Glomerular endothelial cell (primary cell): ENCODE data around the gene BOD1L1. TPM values are rescaled to one million over a fixed set of nuclear protein-coding genes. Genes with fewer than 3 reads are reported as not detected.
"Not testable (repeated sequence)": the region's sequence is repeated elsewhere in the genome, so short reads cannot be mapped to it uniquely, and the experiment has no call there.

Experiments used
- DNase-seq: peaks from one replicate; pipeline ENCODE4 v3.0.0-alpha.2; 2011; ENCODE audit warnings: low read depth, low spot score; ENCODE audit errors: extremely low read depth
- total RNA-seq: library from RNA; depleted of rRNA; stranded (reverse); fragments of >200 nt; gene quantifications from 2 replicates; pipeline ENCODE4 v1.2.3, GENCODE V29; 2015

BOD1L1 gene
- total RNA-seq, 1 donor from 2014 or later, result 36.6 TPM

DNA sequence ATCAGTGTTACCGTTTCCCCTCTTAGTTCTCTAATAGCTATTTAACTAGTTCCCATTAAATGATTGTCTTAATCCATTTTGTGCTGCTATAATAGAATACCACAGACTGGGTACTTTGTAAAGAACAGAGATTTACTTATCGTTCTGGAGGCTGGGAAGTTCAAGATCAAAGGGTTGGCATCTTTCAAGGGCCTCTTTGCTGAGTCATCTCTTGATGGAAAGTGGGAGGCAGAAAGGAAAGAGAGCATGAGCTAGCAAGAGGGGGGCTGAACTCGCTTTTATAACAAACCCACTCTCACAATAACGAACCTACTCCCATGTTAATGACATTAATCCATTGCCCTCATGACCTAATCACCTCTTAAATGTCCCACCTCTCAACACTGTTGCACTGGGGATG is 65.9 kb downstream of the BOD1L1 start:
- DNase-seq, result no peak

GRCh38 chr4:13560111-13560510 is 67.4 kb downstream of the BOD1L1 start:
- DNase-seq, result not testable (repeated sequence)

DNA sequence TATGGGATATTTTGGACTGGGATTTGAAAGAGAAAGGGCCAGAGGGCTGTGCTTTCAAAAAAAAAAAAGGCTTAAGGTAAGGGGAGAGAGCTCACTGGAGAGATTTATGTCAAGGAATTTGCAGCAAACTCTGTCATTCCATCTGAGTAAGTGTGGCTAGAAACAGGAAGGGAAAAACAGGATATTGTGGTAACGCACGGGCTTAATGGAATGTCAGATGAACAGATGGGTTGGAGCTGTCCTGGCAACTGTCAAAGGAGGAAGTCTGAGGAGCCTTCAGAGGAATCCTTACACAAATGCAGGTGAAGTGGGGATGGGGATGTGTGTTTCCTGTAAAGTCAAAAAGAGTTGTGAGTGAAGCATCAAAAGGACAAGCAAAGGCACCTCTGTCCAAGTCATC is 68.1 kb downstream of the BOD1L1 start:
- no peak for DNase-seq

DNA sequence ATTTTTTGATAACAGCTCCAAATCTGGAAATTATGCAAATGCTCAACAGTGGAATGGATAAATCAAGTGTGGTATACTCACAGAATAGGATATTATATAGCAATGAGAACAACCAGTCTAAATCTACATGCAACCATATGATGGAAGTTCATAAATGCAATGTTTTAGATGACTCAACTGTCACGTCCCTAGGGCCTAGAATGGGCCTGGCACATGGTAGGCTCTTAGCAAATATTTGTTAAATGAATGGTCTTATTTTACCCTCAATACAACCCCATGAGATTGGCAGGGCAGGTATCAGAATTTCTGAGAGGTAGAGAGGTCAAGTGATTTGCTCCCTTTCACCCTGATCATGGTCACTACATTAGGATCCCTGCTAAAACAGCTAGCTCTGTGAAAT is 68.6 kb downstream of the BOD1L1 start:
- DNase-seq, result no peak

DNA sequence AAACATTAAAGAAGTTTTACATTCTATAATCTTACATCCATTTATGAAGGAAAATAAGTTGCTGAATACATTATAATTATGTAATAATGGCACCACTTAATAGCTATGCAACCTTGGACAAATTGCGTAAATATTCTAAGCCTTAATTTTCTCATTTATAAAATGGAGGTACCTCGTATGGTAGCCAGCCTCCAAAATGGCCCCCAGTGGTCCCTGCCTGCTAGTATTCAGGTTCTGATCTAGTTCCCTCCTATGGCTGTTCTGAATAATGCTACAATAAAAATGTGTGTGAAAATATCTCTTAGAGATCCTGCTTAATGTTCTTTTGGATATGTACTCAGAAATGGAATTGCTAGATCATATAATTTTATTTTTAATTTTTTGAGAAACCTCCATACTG is 72.2 kb downstream of the BOD1L1 start:
- no peak for DNase-seq

- DNase-seq, result no peak
These were observed 74.4 kb downstream of the BOD1L1 start for GRCh38 chr4:13553081-13553480.

DNA sequence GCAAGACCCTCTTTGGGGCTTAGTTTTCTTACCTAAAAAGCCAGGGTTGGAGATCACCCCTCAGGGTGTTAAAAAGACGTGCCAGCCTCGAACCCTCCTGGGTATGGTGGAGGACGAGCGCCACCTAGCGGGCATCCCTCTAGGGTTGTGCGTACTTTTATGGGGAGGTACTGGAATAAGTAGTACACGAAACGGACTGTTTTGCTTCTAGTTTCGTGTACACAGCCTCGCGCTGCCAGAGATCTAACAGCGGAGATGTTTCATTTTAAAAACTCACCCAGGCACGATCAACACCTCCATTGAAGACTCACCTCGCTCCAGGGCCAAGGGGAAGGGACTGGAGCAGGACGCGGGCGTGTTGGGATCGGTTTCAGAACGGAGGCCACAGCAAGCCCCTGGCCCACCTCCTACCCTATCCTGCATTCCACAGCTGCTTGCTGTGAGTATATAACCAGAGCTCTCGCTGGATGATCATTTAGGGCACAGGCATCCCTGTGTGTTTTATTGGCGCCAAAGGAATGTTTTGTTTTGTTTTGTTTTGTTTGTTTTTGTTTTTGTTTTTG is 78.5 kb downstream of the BOD1L1 start:
- peak; percentile 51 for DNase-seq

GRCh38 chr4:13548059-13548983 is 79.2 kb downstream of the BOD1L1 start:
- DNase-seq, result no peak

DNA sequence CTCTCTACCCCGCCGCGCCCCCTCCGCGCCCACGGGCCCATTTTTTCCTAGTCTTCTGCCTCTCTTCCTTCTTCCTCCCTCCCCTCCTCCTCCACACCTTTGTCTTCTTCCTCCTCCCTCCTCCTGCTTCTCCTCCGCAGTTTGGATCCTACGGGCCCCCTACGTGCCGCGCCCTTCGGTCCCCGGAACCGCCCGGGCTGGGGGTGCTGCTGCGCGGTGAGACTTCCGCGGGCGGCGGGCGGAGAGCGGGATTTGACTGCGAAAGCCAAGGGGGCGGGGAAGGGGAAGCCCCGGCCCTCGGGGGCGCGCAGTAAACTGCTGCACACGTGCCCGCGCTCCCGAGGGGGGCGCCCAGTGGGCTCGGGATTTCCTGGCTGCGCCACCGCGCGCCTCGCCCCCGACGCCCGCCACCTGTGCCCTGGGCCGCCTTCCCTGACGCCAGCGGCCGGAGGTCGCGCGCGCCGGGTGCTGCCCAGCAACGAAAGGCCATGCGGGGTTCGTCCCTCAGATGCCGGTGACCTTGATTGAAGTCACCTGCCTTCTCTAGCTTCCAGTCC is 80.0 kb downstream of the BOD1L1 start:
- DNase-seq, result no peak

DNA sequence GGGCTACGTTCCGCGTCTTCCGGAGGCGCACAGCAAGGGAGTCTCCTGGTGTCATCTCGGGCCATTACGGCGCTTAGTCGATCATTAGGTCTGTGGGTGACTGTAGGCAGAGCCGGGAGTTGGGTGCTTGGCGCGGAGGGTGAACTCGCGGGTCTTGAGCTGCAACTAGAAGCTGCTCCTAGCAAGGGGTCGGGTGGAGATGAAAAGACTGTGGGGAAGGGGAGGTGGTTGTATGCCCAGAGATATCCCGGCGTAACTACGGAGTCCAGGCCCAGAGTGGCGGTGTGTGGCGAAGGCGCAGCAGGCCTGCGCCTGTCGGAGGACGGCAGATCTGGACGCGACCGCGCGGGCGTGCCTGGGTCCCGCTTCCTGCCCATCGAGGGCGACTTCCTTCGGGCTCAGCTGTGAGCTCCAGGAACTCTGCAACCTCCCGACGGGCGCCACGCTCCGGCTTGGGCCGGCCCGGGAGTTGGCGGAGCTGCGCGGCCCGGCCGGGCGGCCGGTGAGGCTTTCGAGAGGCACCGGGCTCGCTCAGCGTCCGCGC is 80.5 kb downstream of the BOD1L1 start:
- no peak for DNase-seq

- no peak for DNase-seq
These were observed 81.2 kb downstream of the BOD1L1 start for GRCh38 chr4:13546142-13546940.

GRCh38 chr4:13545394-13545808 is 82.1 kb downstream of the BOD1L1 start:
- DNase-seq, result no peak

- DNase-seq, result no peak
These were observed 82.7 kb downstream of the BOD1L1 start for GRCh38 chr4:13544606-13545393.

DNA sequence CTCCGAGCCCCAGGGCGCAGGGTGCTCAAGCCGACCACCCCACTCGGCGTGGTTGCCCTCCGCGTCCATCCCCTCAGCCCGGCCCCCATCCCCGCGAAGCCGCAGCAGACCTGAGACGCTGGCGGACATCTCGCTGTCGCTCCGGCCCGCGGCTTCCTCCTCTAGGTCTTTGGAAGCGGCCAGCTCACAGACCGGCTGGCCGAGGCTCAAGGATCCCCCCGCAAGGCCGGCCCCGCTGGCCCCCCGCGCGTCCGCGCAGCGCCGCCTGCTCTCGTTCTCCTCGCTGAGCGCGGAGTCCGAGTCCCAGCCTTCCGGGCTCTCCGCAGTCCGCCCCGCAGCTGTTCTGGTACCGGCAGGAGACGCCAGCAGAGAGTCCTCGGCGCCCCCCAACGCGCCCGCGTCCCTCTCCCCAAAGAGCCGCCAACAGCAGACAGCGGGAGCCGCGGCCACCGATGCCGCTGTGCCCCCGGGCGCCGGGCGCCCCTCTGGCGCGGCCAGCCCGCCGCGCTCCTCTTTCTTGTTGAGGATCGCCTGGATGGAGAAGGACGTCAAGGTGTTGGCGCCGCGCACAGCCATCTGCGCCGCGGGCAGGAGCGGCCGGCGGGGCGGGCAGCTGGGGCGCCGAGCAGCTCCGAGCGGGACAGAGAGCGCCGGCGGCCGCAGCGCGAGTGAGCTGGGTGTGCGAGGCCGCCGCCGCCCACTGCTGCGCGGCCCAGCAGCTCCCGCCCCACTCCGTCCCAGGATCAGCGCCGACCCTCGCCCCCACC is 83.5 kb downstream of the BOD1L1 start, which contains the start of gene NKX3-2:
TSS of gene NKX3-2 (minus strand) at position 670 of the 767 bp plus-strand sequence. CDS start at position 576, 94 bp downstream.
- no peak for DNase-seq

- no peak for DNase-seq
These were observed 84.3 kb downstream of the BOD1L1 start for GRCh38 chr4:13543032-13543838.

GRCh38 chr4:13542577-13543031 is 84.9 kb downstream of the BOD1L1 start:
- no peak for DNase-seq

- DNase-seq, result no peak
These were observed 85.6 kb downstream of the BOD1L1 start for GRCh38 chr4:13541720-13542576.
